K562 (cell line): ENCODE data around the gene SLC9A2. TPM values are rescaled to one million over a fixed set of nuclear protein-coding genes. Genes with fewer than 3 reads are reported as not detected.

ENCODE experiments used
- ATF6 ChIP-seq: sonication (generic); formaldehyde crosslinking; IDR thresholded peaks from 2 replicates; pipeline ENCODE4 v1.4.0; 2020; ENCODE audit warnings: mild to moderate bottlenecking, missing genetic modification reagents
- KLF6 ChIP-seq: fragments of 250-450 bp; sonication (Bioruptor Pico); IDR thresholded peaks from 2 replicates; pipeline ENCODE4 v1.4.0; 2020; ENCODE audit warnings: mild to moderate bottlenecking, moderate library complexity, borderline replicate concordance
- RBBP5 ChIP-seq: fragments of 200-600 bp; sonication (generic); IDR thresholded peaks from 2 replicates; pipeline ENCODE4 v1.6.1; 2012; ENCODE audit warnings: borderline replicate concordance, mild to moderate bottlenecking, low read length, control low read depth, inconsistent platforms; ENCODE audit not compliant: insufficient read depth, poor library complexity, severe bottlenecking
- THAP7 ChIP-seq: fragments of 250-450 bp; sonication (Bioruptor Pico); IDR thresholded peaks from 2 replicates; pipeline ENCODE4 v1.5.0; 2021
- ZKSCAN8 ChIP-seq: fragments of 200-800 bp; sonication (Bioruptor generic); IDR thresholded peaks from 2 replicates; pipeline ENCODE4 v1.6.1; 2016; ENCODE audit warnings: missing genetic modification characterization, missing compliant biosample characterization
- polyA plus RNA-seq, 8 experiments: library from polyadenylated mRNA; depleted of rRNA in 4 of 8; stranded (reverse) in 5 of 8; unstranded in 3 of 8; fragments of >200 nt; fragmentation: Nextera tagmentation in 2 of 8; fragmentation: Illumina TruSeq in 1 of 8; extraction: Ambion mirVana in 2 of 8; extraction: Trizol in 1 of 8; gene quantifications; 2 replicates each; pipeline versions ENCODE4 v1.2.1 to v1.2.3, GENCODE V29; 2011 to 2014; ENCODE audit warnings: inconsistent platforms in 1 of 8, missing spikeins in 1 of 8
- total RNA-seq, 7 experiments: library from RNA; depleted of rRNA in 6 of 7; stranded (reverse); fragments of >200 nt in 6 of 7; fragmentation: Illumina TruSeq in 2 of 7; extraction: Trizol in 2 of 7; gene quantifications; 2 replicates each; pipeline versions ENCODE4 v1.2.1 to v1.2.3, GENCODE V29; 2011 to 2021; ENCODE audit warnings: low replicate concordance in 1 of 7
- TF ChIP-seq, protein P1 (sequence below), 3 experiments: fragments of 200-800 bp in 1 of 3; fragments of 250-450 bp in 1 of 3; fragments of 450-650 bp in 1 of 3; sonication (Bioruptor Pico) in 1 of 3; sonication (Bioruptor generic) in 1 of 3; formaldehyde crosslinking in 1 of 3; IDR thresholded peaks; 2 replicates each; pipeline versions ENCODE4 v1.6.1 to v1.8.0; 2016 to 2022; ENCODE audit warnings: mild to moderate bottlenecking in 2 of 3, missing genetic modification characterization in 2 of 3, missing compliant biosample characterization in 1 of 3, moderate library complexity in 1 of 3
- TF ChIP-seq, protein P2 (sequence below): sonication (generic); formaldehyde crosslinking; IDR thresholded peaks from 2 replicates; pipeline ENCODE4 v1.8.0; 2022; ENCODE audit warnings: missing genetic modification reagents, mild to moderate bottlenecking, borderline replicate concordance

SLC9A2 gene
- total and polyA plus RNA-seq, 9 of the 15 experiments (the other 6 are each of a cell fraction or from before 2014, with no cell fraction given), result 0.45 to 3.3 (median 1.6) TPM

- TF ChIP-seq, protein P1, sequence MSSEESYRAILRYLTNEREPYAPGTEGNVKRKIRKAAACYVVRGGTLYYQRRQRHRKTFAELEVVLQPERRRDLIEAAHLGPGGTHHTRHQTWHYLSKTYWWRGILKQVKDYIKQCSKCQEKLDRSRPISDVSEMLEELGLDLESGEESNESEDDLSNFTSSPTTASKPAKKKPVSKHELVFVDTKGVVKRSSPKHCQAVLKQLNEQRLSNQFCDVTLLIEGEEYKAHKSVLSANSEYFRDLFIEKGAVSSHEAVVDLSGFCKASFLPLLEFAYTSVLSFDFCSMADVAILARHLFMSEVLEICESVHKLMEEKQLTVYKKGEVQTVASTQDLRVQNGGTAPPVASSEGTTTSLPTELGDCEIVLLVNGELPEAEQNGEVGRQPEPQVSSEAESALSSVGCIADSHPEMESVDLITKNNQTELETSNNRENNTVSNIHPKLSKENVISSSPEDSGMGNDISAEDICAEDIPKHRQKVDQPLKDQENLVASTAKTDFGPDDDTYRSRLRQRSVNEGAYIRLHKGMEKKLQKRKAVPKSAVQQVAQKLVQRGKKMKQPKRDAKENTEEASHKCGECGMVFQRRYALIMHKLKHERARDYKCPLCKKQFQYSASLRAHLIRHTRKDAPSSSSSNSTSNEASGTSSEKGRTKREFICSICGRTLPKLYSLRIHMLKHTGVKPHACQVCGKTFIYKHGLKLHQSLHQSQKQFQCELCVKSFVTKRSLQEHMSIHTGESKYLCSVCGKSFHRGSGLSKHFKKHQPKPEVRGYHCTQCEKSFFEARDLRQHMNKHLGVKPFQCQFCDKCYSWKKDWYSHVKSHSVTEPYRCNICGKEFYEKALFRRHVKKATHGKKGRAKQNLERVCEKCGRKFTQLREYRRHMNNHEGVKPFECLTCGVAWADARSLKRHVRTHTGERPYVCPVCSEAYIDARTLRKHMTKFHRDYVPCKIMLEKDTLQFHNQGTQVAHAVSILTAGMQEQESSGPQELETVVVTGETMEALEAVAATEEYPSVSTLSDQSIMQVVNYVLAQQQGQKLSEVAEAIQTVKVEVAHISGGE (CRISPR knock-in tag; IDR thresholded peaks at IDR 0.05), result no peak
- TF ChIP-seq KLF6 (no peak), ATF6 (no peak), RBBP5 (no peak), THAP7 (CRISPR knock-in tag) (no peak), ZKSCAN8 (CRISPR knock-in tag) (no peak)
- TF ChIP-seq, protein P2, sequence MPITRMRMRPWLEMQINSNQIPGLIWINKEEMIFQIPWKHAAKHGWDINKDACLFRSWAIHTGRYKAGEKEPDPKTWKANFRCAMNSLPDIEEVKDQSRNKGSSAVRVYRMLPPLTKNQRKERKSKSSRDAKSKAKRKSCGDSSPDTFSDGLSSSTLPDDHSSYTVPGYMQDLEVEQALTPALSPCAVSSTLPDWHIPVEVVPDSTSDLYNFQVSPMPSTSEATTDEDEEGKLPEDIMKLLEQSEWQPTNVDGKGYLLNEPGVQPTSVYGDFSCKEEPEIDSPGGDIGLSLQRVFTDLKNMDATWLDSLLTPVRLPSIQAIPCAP, result no peak
These were observed 13.0 kb upstream of the SLC9A2 start (continued) for GRCh38 chr2:102606353-102606752.
